HEK293 (cell line): ENCODE results near the gene ARHGEF28.
A peak's percentile ranks its signal among the peaks of the same experiment; 100 is the strongest.

ENCODE experiments used
- BCL6B ChIP-seq: fragments of 450-650 bp; formaldehyde crosslinking; IDR thresholded peaks from 2 replicates; pipeline ENCODE4 v1.5.1; 2017; ENCODE audit warnings: missing biosample characterization, missing genetic modification characterization
- KLF9 ChIP-seq: fragments of 450-650 bp; formaldehyde crosslinking; IDR thresholded peaks from 2 replicates; pipeline ENCODE4 v1.5.1; 2016; ENCODE audit warnings: missing biosample characterization, missing genetic modification characterization, low read depth
- MYNN ChIP-seq: fragments of 450-650 bp; formaldehyde crosslinking; IDR thresholded peaks from 2 replicates; pipeline ENCODE4 v1.5.1; 2016; ENCODE audit warnings: missing biosample characterization, missing genetic modification characterization, borderline replicate concordance
- PATZ1 ChIP-seq: fragments of 450-650 bp; formaldehyde crosslinking; IDR thresholded peaks from 2 replicates; pipeline ENCODE4 v1.5.1; 2016; ENCODE audit warnings: missing biosample characterization, missing genetic modification characterization
- PRDM10 ChIP-seq: fragments of 450-650 bp; formaldehyde crosslinking; IDR thresholded peaks from 2 replicates; pipeline ENCODE4 v1.5.1; 2016; ENCODE audit warnings: missing biosample characterization, missing genetic modification characterization
- SETDB1 ChIP-seq: IDR thresholded peaks from one replicate; pipeline ENCODE4 v1.6.1; 2017; ENCODE audit warnings: mild to moderate bottlenecking, low read length, moderate library complexity, mixed read lengths; ENCODE audit not compliant: insufficient read length
- TCF7L2 ChIP-seq: IDR thresholded peaks from 2 replicates; pipeline ENCODE4 v1.6.1; 2011; ENCODE audit warnings: low read depth, mild to moderate bottlenecking, inconsistent platforms, low read length, moderate library complexity, borderline replicate concordance
- ZBTB17 ChIP-seq: fragments of 450-650 bp; formaldehyde crosslinking; IDR thresholded peaks from 2 replicates; pipeline ENCODE4 v1.5.1; 2016; ENCODE audit warnings: missing biosample characterization, missing genetic modification characterization
- ZBTB21 ChIP-seq: fragments of 450-650 bp; formaldehyde crosslinking; IDR thresholded peaks from 2 replicates; pipeline ENCODE4 v1.5.1; 2017; ENCODE audit warnings: missing biosample characterization, missing genetic modification characterization
- ZIC2 ChIP-seq: fragments of 450-650 bp; formaldehyde crosslinking; IDR thresholded peaks from 2 replicates; pipeline ENCODE4 v1.5.1; 2016; ENCODE audit warnings: missing biosample characterization, missing genetic modification characterization
- ZNF174 ChIP-seq: fragments of 450-650 bp; formaldehyde crosslinking; IDR thresholded peaks from 2 replicates; pipeline ENCODE4 v1.5.0; 2017; ENCODE audit warnings: missing biosample characterization, mild to moderate bottlenecking, missing genetic modification characterization
- ZNF2 ChIP-seq: fragments of 450-650 bp; formaldehyde crosslinking; IDR thresholded peaks from 2 replicates; pipeline ENCODE4 v1.5.1; 2016; ENCODE audit warnings: missing biosample characterization, missing genetic modification characterization
- ZNF24 ChIP-seq: fragments of 450-650 bp; formaldehyde crosslinking; IDR thresholded peaks from 2 replicates; pipeline ENCODE4 v1.5.1; 2016; ENCODE audit warnings: missing biosample characterization, missing genetic modification characterization
- ZNF280C ChIP-seq: fragments of 450-650 bp; formaldehyde crosslinking; IDR thresholded peaks from 2 replicates; pipeline ENCODE4 v1.5.1; 2016; ENCODE audit warnings: missing biosample characterization, missing genetic modification characterization
- ZNF335 ChIP-seq: fragments of 450-650 bp; formaldehyde crosslinking; conservative IDR thresholded peaks from 2 replicates; pipeline ENCODE4 v1.5.1; 2016; ENCODE audit warnings: missing biosample characterization, missing genetic modification characterization
- ZNF391 ChIP-seq: fragments of 450-650 bp; formaldehyde crosslinking; IDR thresholded peaks from 2 replicates; pipeline ENCODE4 v1.5.1; 2016; ENCODE audit warnings: low read depth, missing biosample characterization, missing genetic modification characterization, borderline replicate concordance
- ZNF510 ChIP-seq: fragments of 450-650 bp; formaldehyde crosslinking; IDR thresholded peaks from 2 replicates; pipeline ENCODE4 v1.5.1; 2018; ENCODE audit warnings: mild to moderate bottlenecking, missing genetic modification characterization, missing biosample characterization; ENCODE audit not compliant: insufficient replicate concordance
- ZNF530 ChIP-seq: fragments of 450-650 bp; formaldehyde crosslinking; IDR thresholded peaks from 2 replicates; pipeline ENCODE4 v1.5.1; 2016; ENCODE audit warnings: low read depth, missing biosample characterization, missing genetic modification characterization
- ZNF580 ChIP-seq: fragments of 450-650 bp; formaldehyde crosslinking; IDR thresholded peaks from 2 replicates; pipeline ENCODE4 v1.5.1; 2016; ENCODE audit warnings: missing biosample characterization, missing genetic modification characterization
- ZNF585B ChIP-seq: fragments of 450-650 bp; formaldehyde crosslinking; IDR thresholded peaks from 2 replicates; pipeline ENCODE4 v1.5.1; 2016; ENCODE audit warnings: missing biosample characterization, missing genetic modification characterization
- ZNF600 ChIP-seq: fragments of 450-650 bp; formaldehyde crosslinking; IDR thresholded peaks from 2 replicates; pipeline ENCODE4 v1.5.1; 2016; ENCODE audit warnings: missing biosample characterization, missing genetic modification characterization
- ZNF670 ChIP-seq: fragments of 450-650 bp; formaldehyde crosslinking; IDR thresholded peaks from 2 replicates; pipeline ENCODE4 v1.5.1; 2016; ENCODE audit warnings: missing biosample characterization, missing genetic modification characterization, low read depth
- ZNF692 ChIP-seq: fragments of 450-650 bp; formaldehyde crosslinking; IDR thresholded peaks from 2 replicates; pipeline ENCODE4 v1.5.1; 2016; ENCODE audit warnings: missing biosample characterization, missing genetic modification characterization
- ZSCAN18 ChIP-seq: fragments of 450-650 bp; formaldehyde crosslinking; IDR thresholded peaks from 2 replicates; pipeline ENCODE4 v1.5.1; 2016; ENCODE audit warnings: missing biosample characterization, missing genetic modification characterization
- ZSCAN23 ChIP-seq: fragments of 450-650 bp; formaldehyde crosslinking; IDR thresholded peaks from 2 replicates; pipeline ENCODE4 v1.5.1; 2016; ENCODE audit warnings: missing biosample characterization, missing genetic modification characterization

The ARHGEF28 gene

GRCh38 chr5:73796164-73797131, 170.5 kb downstream of the ARHGEF28 start (continued):
- TF ChIP-seq ZNF2 (tag by site-specific recombination) (no peak), ZIC2 (peak; percentile 75), KLF9 (tag by site-specific recombination) (no peak), ZNF600 (peak; percentile 53; the same call in 1 of the 2 replicates), TCF7L2 (no peak), ZSCAN18 (tag by site-specific recombination) (no peak), ZNF335 (tag by site-specific recombination) (peak; percentile 60), ZNF670 (tag by site-specific recombination) (no peak), ZNF692 (peak; percentile 51; the same call in 1 of the 2 replicates), ZBTB17 (tag by site-specific recombination) (no peak), ZNF280C (no peak), PATZ1 (tag by site-specific recombination) (peak; percentile 29; the same call in 1 of the 2 replicates), ZSCAN23 (tag by site-specific recombination) (no peak), SETDB1 (no peak), ZNF585B (tag by site-specific recombination) (no peak), ZNF391 (tag by site-specific recombination) (no peak), MYNN (tag by site-specific recombination) (no peak), ZNF530 (tag by site-specific recombination) (no peak), ZBTB21 (no peak; the same call in 1 of the 2 replicates), ZNF580 (tag by site-specific recombination) (no peak), BCL6B (peak; percentile 83), PRDM10 (tag by site-specific recombination) (0 out of 2 replicates have a peak, but pooled peaks have one; percentile 28), ZNF24 (no peak), ZNF174 (tag by site-specific recombination) (no peak), ZNF510 (no peak)
- TF ChIP-seq, all 188 proteins: peak for 23
